Activated CD4-positive, alpha-beta memory T cell treated with anti-CD3 and anti-CD28 coated beads for 36 hours (primary cell): ENCODE data around the gene DIPK1A. TPM values are rescaled to one million over a fixed set of nuclear protein-coding genes. Genes with fewer than 3 reads are reported as not detected.

Experiments used
- CTCF ChIA-PET: fragments of 350-600 bp; sonication (Branson Sonifier 250); formaldehyde crosslinking; loops from one replicate; lab custom pipeline; 2021; ENCODE audit warnings: antibody characterized with exemption, inconsistent platforms; lab: Charles Lee
- POLR2A ChIA-PET: fragments of 350-600 bp; sonication (Branson Sonifier 250); formaldehyde crosslinking; loops from one replicate; lab custom pipeline; 2021; ENCODE audit warnings: antibody characterized with exemption; lab: Charles Lee
- DNase-seq: peaks from one replicate; pipeline ENCODE4 v3.0.0-alpha.2; 2020
- H3K27ac Mint-ChIP-seq: one replicate; pipeline ENCODE4 v1.8.0; 2021; ENCODE audit warnings: mixed read lengths
- H3K27me3 Mint-ChIP-seq: one replicate; pipeline ENCODE4 v1.8.0; 2021; ENCODE audit warnings: mixed read lengths
- H3K36me3 Mint-ChIP-seq: one replicate; pipeline ENCODE4 v1.8.0; 2021; ENCODE audit warnings: mixed read lengths
- H3K4me1 Mint-ChIP-seq: one replicate; pipeline ENCODE4 v1.8.0; 2021; ENCODE audit warnings: low read depth, mixed read lengths
- H3K4me3 Mint-ChIP-seq: one replicate; pipeline ENCODE4 v1.8.0; 2021; ENCODE audit warnings: mild to moderate bottlenecking, mixed read lengths
- H3K9me3 Mint-ChIP-seq: one replicate; pipeline ENCODE4 v1.8.0; 2021; ENCODE audit warnings: mixed read lengths
- intact Hi-C: fragments of 100-400 bp; cut with micrococcal nuclease; formaldehyde crosslinking; loops from one replicate; pipeline ENCODE4 v1.15.1; 2023
- total RNA-seq, 2 experiments: library from RNA; stranded (reverse); gene quantifications; one replicate each; pipeline ENCODE4 v1.2.3, GENCODE V29; 2021

Gene DIPK1A
- total RNA-seq, 2 experiments from 2014 or later = 8.2 to 8.7 TPM

GRCh38 chr1:92933459-92933858 is 27.8 kb downstream of the DIPK1A start:
- Mint-ChIP-seq H3K27ac (no peak overlapping the region), H3K4me1 (peaks cover 49% of the 10 kb centered on the region), H3K27me3 (no peaks in the 10 kb centered on the region), H3K36me3 (peaks cover 6% of the 10 kb centered on the region), H3K4me3 (no peak overlapping the region), H3K9me3 (no peaks in the 10 kb centered on the region)
- DNase-seq = no peak
- ChIA-PET CTCF (interaction anchor here (1.0 to 1.1 kb wide), 2 partner anchors 26 to 60 kb away, joined by 3 to 4 read pairs; no protein-coding TSS in a partner anchor), POLR2A (no interaction called here)
- intact Hi-C loops = no loop called here

- Mint-ChIP-seq H3K4me3 (no peak overlapping the region), H3K27me3 (no peaks in the 10 kb centered on the region), H3K4me1 (peaks cover 46% of the 10 kb centered on the region), H3K27ac (no peak overlapping the region), H3K9me3 (no peaks in the 10 kb centered on the region), H3K36me3 (peaks cover 6% of the 10 kb centered on the region)
- POLR2A ChIA-PET = no interaction called here
- CTCF ChIA-PET = no interaction called here
- DNase-seq = no peak
- intact Hi-C loops = no loop called here
Observed at GRCh38 chr1:92931691-92932090, 29.6 kb downstream of the DIPK1A start.

GRCh38 chr1:92929461-92929860 is 31.8 kb downstream of the DIPK1A start:
- H3K9me3 Mint-ChIP-seq = no peaks in the 10 kb centered on the region
- peaks cover 6% of the 10 kb centered on the region for H3K36me3 Mint-ChIP-seq
- H3K27ac Mint-ChIP-seq = no peak overlapping the region
- intact Hi-C loops = no loop called here
- POLR2A ChIA-PET = no interaction called here
- CTCF ChIA-PET = interaction anchor here (0.6 to 1.5 kb wide), 4 partner anchors 12 to 70 kb away, joined by 3 to 6 read pairs (median 4); no protein-coding TSS in a partner anchor
- no peaks in the 10 kb centered on the region for H3K27me3 Mint-ChIP-seq
- H3K4me3 Mint-ChIP-seq = no peak overlapping the region
- no peak for DNase-seq
- H3K4me1 Mint-ChIP-seq = peaks cover 33% of the 10 kb centered on the region

GRCh38 chr1:92927870-92928269 is 33.4 kb downstream of the DIPK1A start:
- Mint-ChIP-seq H3K4me3 (no peak overlapping the region), H3K27me3 (no peaks in the 10 kb centered on the region), H3K9me3 (no peaks in the 10 kb centered on the region), H3K4me1 (peaks cover 27% of the 10 kb centered on the region), H3K36me3 (peaks cover 6% of the 10 kb centered on the region), H3K27ac (no peak overlapping the region)
- DNase-seq = no peak
- intact Hi-C loops = no loop called here
- POLR2A ChIA-PET = no interaction called here
- CTCF ChIA-PET = no interaction called here

GRCh38 chr1:92926873-92927272 is 34.4 kb downstream of the DIPK1A start:
- H3K27me3 Mint-ChIP-seq = no peaks in the 10 kb centered on the region
- intact Hi-C loops = no loop called here
- H3K4me1 Mint-ChIP-seq = peaks cover 23% of the 10 kb centered on the region
- no peaks in the 10 kb centered on the region for H3K9me3 Mint-ChIP-seq
- DNase-seq = no peak
- H3K4me3 Mint-ChIP-seq = no peak overlapping the region
- POLR2A ChIA-PET = no interaction called here
- no peak overlapping the region for H3K27ac Mint-ChIP-seq
- CTCF ChIA-PET = interaction anchor here (0.8 to 2.1 kb wide), 5 partner anchors 9 to 153 kb away, joined by 3 to 8 read pairs (median 3); no protein-coding TSS in a partner anchor
- H3K36me3 Mint-ChIP-seq = peaks cover 3% of the 10 kb centered on the region

- peaks cover 7% of the 10 kb centered on the region for H3K9me3 Mint-ChIP-seq
- CTCF ChIA-PET = interaction anchor here (0.7 to 0.9 kb wide), 2 partner anchors 16 to 65 kb away, joined by 3 to 4 read pairs; no protein-coding TSS in a partner anchor
- POLR2A ChIA-PET = no interaction called here
Observed at GRCh38 chr1:92924501-92924900, 36.8 kb downstream of the DIPK1A start.

GRCh38 chr1:92923664-92924063 is 37.6 kb downstream of the DIPK1A start:
- Mint-ChIP-seq H3K4me3 (no peak overlapping the region), H3K27me3 (no peaks in the 10 kb centered on the region), H3K27ac (no peak overlapping the region), H3K4me1 (peaks cover 3% of the 10 kb centered on the region), H3K9me3 (peaks cover 7% of the 10 kb centered on the region), H3K36me3 (peaks cover 13% of the 10 kb centered on the region)
- intact Hi-C loops = no loop called here
- CTCF ChIA-PET = no interaction called here
- POLR2A ChIA-PET = no interaction called here
- DNase-seq = no peak

More at GRCh38 chr1:92924501-92924900, 36.8 kb downstream of the DIPK1A start:
- Mint-ChIP-seq H3K27ac (no peak overlapping the region), H3K27me3 (no peaks in the 10 kb centered on the region), H3K4me3 (no peak overlapping the region), H3K36me3 (peaks cover 13% of the 10 kb centered on the region), H3K4me1 (peaks cover 10% of the 10 kb centered on the region)
- no peak for DNase-seq
- intact Hi-C loops = no loop called here

- CTCF ChIA-PET = no interaction called here
- DNase-seq = no peak
- peaks cover 7% of the 10 kb centered on the region for H3K9me3 Mint-ChIP-seq
- H3K36me3 Mint-ChIP-seq = peaks cover 13% of the 10 kb centered on the region
- peaks cover 3% of the 10 kb centered on the region for H3K4me1 Mint-ChIP-seq
- no peaks in the 10 kb centered on the region for H3K27me3 Mint-ChIP-seq
- POLR2A ChIA-PET = interaction anchor here (0.6 kb wide), 1 partner anchor 99 kb away, joined by 3 read pairs; no protein-coding TSS in a partner anchor
- H3K4me3 Mint-ChIP-seq = no peak overlapping the region
- intact Hi-C loops = no loop called here
- H3K27ac Mint-ChIP-seq = no peak overlapping the region
Observed at GRCh38 chr1:92922356-92923035, 38.8 kb downstream of the DIPK1A start.

GRCh38 chr1:92921031-92922023 is 39.9 kb downstream of the DIPK1A start:
- Mint-ChIP-seq H3K4me1 (peaks cover 3% of the 10 kb centered on the region), H3K9me3 (peaks cover 7% of the 10 kb centered on the region), H3K27me3 (no peaks in the 10 kb centered on the region), H3K4me3 (no peak overlapping the region), H3K36me3 (peaks cover 13% of the 10 kb centered on the region), H3K27ac (no peak overlapping the region)
- ChIA-PET POLR2A (no interaction called here), CTCF (no interaction called here)
- DNase-seq = no peak
- intact Hi-C loops = no loop called here

GRCh38 chr1:92916899-92917298 is 44.4 kb downstream of the DIPK1A start:
- Mint-ChIP-seq H3K4me1 (peaks cover 7% of the 10 kb centered on the region), H3K9me3 (peaks cover 7% of the 10 kb centered on the region), H3K27ac (no peak overlapping the region), H3K27me3 (no peaks in the 10 kb centered on the region), H3K4me3 (no peak overlapping the region), H3K36me3 (peaks cover 13% of the 10 kb centered on the region)
- ChIA-PET CTCF (no interaction called here), POLR2A (no interaction called here)
- no peak for DNase-seq
- intact Hi-C loops = no loop called here

- Mint-ChIP-seq H3K27ac (no peak overlapping the region), H3K4me1 (peaks cover 9% of the 10 kb centered on the region), H3K27me3 (no peaks in the 10 kb centered on the region), H3K4me3 (no peak overlapping the region), H3K9me3 (peaks cover 4% of the 10 kb centered on the region), H3K36me3 (peaks cover 5% of the 10 kb centered on the region)
- DNase-seq = no peak
- intact Hi-C loops = no loop called here
- CTCF ChIA-PET = no interaction called here
- POLR2A ChIA-PET = no interaction called here
Observed at GRCh38 chr1:92915547-92915946, 45.7 kb downstream of the DIPK1A start.
